Neural cell (in vitro differentiated cells): Measurements from ENCODE around the gene LLGL2. TPM values are rescaled to one million over a fixed set of nuclear protein-coding genes. Genes with fewer than 3 reads are reported as not detected.
"Not testable (repeated sequence)": the region's sequence is repeated elsewhere in the genome, so short reads cannot be mapped to it uniquely, and the experiment has no call there.

ENCODE experiments used
- H2AFZ ChIP-seq: fragments of 200-600, 300-800 bp; sonication (generic), shearing (Covaris generic); 2 replicates; pipeline ENCODE4 v1.6.0; 2014; ENCODE audit warnings: low read depth, mild to moderate bottlenecking, antibody characterized with exemption, low read length, moderate library complexity
- H3F3A ChIP-seq: fragments of 200-600 bp; shearing (Covaris generic); 2 replicates; pipeline ENCODE4 v1.6.1; 2016; ENCODE audit warnings: mild to moderate bottlenecking, moderate library complexity, mixed read lengths, antibody characterized with exemption, low read length; ENCODE audit not compliant: insufficient read depth, poor library complexity, severe bottlenecking
- H3K27ac ChIP-seq: fragments of 200-600, 300-800 bp; sonication (generic), shearing (Covaris generic); 2 replicates; pipeline ENCODE4 v1.5.1; 2014; ENCODE audit warnings: mild to moderate bottlenecking, low read length, moderate library complexity
- H3K27me3 ChIP-seq: fragments of 300-800, 200-600 bp; sonication (generic), shearing (Covaris generic); 2 replicates; pipeline ENCODE4 v1.6.0; 2014; ENCODE audit warnings: mild to moderate bottlenecking, low read depth, low read length, moderate library complexity; ENCODE audit not compliant: insufficient read depth
- H3K36me3 ChIP-seq: fragments of 300-800, 200-600 bp; sonication (generic), shearing (Covaris generic); 2 replicates; pipeline ENCODE4 v1.5.1; 2014; ENCODE audit warnings: mild to moderate bottlenecking, antibody characterized with exemption, low read length, moderate library complexity; ENCODE audit not compliant: insufficient read depth
- H3K4me2 ChIP-seq: fragments of 300-800, 200-600 bp; sonication (generic), shearing (Covaris generic); 2 replicates; pipeline ENCODE4 v1.6.0; 2014; ENCODE audit warnings: mild to moderate bottlenecking, low read length
- H3K4me3 ChIP-seq: fragments of 300-800, 200-600 bp; sonication (generic), shearing (Covaris generic); 2 replicates; pipeline ENCODE4 v1.5.1; 2014; ENCODE audit warnings: mild to moderate bottlenecking, low read length, moderate library complexity
- H3K79me2 ChIP-seq: fragments of 200-600 bp; shearing (Covaris generic); replicated peaks from 2 replicates; pipeline ENCODE4 v1.6.0; 2014; ENCODE audit warnings: mild to moderate bottlenecking, low read length, moderate library complexity; ENCODE audit not compliant: insufficient read depth
- H3K9ac ChIP-seq: fragments of 300-800, 200-600 bp; sonication (generic), shearing (Covaris generic); 2 replicates; pipeline ENCODE4 v1.6.1; 2016; ENCODE audit warnings: mild to moderate bottlenecking, low read length, mixed read lengths
- H3K9me2 ChIP-seq: fragments of 200-600 bp; shearing (Covaris generic); 2 replicates; pipeline ENCODE4 v1.6.1; 2016; ENCODE audit warnings: mild to moderate bottlenecking, low read length, mixed read lengths; ENCODE audit not compliant: insufficient read depth
- H3K9me3 ChIP-seq: fragments of 200-600, 300-800 bp; sonication (generic), shearing (Covaris generic); 2 replicates; pipeline ENCODE4 v1.6.1; 2016; ENCODE audit warnings: mild to moderate bottlenecking, mixed run types, low read length, moderate library complexity, mixed read lengths
- H4K20me1 ChIP-seq: fragments of 200-600 bp; shearing (Covaris generic); 2 replicates; pipeline ENCODE4 v1.6.1; 2016; ENCODE audit warnings: mild to moderate bottlenecking, mixed run types; ENCODE audit not compliant: insufficient read depth
- EP300 ChIP-seq: fragments of 450-650 bp; conservative IDR thresholded peaks from 2 replicates; pipeline ENCODE4 v1.6.1; 2014; ENCODE audit warnings: antibody characterized with exemption, mild to moderate bottlenecking, moderate library complexity; ENCODE audit not compliant: poor library complexity, severe bottlenecking
- EZH2 ChIP-seq: fragments of 200-600, 300-800 bp; shearing (Covaris generic), sonication (generic); IDR thresholded peaks from 2 replicates; pipeline ENCODE4 v1.6.1; 2014; ENCODE audit warnings: antibody characterized with exemption, low read length, borderline replicate concordance, mild to moderate bottlenecking; ENCODE audit not compliant: insufficient read depth, poor library complexity, severe bottlenecking
- MXI1 ChIP-seq: fragments of 450-650 bp; conservative IDR thresholded peaks from 2 replicates; pipeline ENCODE4 v1.6.1; 2014; ENCODE audit warnings: antibody characterized with exemption, mild to moderate bottlenecking; ENCODE audit not compliant: poor library complexity, severe bottlenecking
- POLR2AphosphoS5 ChIP-seq: IDR thresholded peaks from 2 replicates; pipeline ENCODE4 v1.6.1; 2012
- RAD21 ChIP-seq: fragments of 450-650 bp; conservative IDR thresholded peaks from 2 replicates; pipeline ENCODE4 v1.6.1; 2014; ENCODE audit warnings: antibody characterized with exemption, mild to moderate bottlenecking, moderate library complexity
- SMC3 ChIP-seq: fragments of 450-650 bp; conservative IDR thresholded peaks from 2 replicates; pipeline ENCODE4 v1.6.1; 2014; ENCODE audit warnings: antibody characterized with exemption, mild to moderate bottlenecking, moderate library complexity; ENCODE audit not compliant: poor library complexity
- TAF1 ChIP-seq: IDR thresholded peaks from 2 replicates; pipeline ENCODE4 v1.6.1; 2012; ENCODE audit warnings: low read depth
- polyA plus RNA-seq: library from polyadenylated mRNA; depleted of rRNA; stranded (reverse); fragments of >200 nt; gene quantifications from 2 replicates; pipeline ENCODE4 v1.2.3, GENCODE V29; 2014
- TF ChIP-seq, protein P1 (sequence below): IDR thresholded peaks from 2 replicates; pipeline ENCODE4 v1.6.1; 2012; ENCODE audit warnings: borderline replicate concordance
- TF ChIP-seq, protein P2 (sequence below): fragments of 450-650 bp; IDR thresholded peaks from 2 replicates; pipeline ENCODE4 v1.5.1; 2014; ENCODE audit warnings: antibody characterized with exemption, mild to moderate bottlenecking, moderate library complexity; ENCODE audit not compliant: poor library complexity, severe bottlenecking

LLGL2 gene
- polyA plus RNA-seq, 1 donor from 2014 or later, result 0.95 TPM

DNA sequence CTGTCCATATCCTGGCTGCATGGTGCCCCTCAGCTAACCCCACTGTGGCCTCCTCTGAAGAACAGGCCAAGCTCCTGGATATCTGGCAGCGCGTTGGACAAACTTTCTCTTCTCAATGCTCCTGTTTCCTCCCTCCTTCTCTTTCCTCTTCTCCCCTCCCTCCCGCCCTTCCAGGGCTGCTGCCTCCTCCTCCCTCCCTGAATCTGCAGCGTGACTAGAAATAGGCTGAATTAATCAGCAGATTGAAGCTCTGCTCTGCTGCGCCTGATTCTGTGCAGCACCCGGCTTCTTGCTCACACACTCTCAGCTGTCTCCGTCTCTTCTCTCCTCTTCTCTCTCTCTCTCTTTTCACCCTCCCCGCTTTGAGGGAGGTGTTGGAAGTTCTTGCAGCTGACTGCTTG lies 49.2 kb upstream of the LLGL2 start:
- Histone ChIP-seq H3K9me2 (no peaks in the 10 kb centered on the region), H2AFZ (no peak overlapping the region), H3K4me3 (peak overlapping the region; percentile 58), H3K4me2 (peak overlapping the region; percentile 51), H3F3A (no peaks in the 10 kb centered on the region), H3K27me3 (no peaks in the 10 kb centered on the region), H4K20me1 (no peaks in the 10 kb centered on the region), H3K27ac (peak overlapping the region; percentile 82), H3K79me2 (no peaks in the 10 kb centered on the region), H3K9ac (peak overlapping the region; percentile 56), H3K9me3 (no peaks in the 10 kb centered on the region), H3K36me3 (no peaks in the 10 kb centered on the region)
- no peak for TF ChIP-seq POLR2AphosphoS5
- TF ChIP-seq, protein P1, sequence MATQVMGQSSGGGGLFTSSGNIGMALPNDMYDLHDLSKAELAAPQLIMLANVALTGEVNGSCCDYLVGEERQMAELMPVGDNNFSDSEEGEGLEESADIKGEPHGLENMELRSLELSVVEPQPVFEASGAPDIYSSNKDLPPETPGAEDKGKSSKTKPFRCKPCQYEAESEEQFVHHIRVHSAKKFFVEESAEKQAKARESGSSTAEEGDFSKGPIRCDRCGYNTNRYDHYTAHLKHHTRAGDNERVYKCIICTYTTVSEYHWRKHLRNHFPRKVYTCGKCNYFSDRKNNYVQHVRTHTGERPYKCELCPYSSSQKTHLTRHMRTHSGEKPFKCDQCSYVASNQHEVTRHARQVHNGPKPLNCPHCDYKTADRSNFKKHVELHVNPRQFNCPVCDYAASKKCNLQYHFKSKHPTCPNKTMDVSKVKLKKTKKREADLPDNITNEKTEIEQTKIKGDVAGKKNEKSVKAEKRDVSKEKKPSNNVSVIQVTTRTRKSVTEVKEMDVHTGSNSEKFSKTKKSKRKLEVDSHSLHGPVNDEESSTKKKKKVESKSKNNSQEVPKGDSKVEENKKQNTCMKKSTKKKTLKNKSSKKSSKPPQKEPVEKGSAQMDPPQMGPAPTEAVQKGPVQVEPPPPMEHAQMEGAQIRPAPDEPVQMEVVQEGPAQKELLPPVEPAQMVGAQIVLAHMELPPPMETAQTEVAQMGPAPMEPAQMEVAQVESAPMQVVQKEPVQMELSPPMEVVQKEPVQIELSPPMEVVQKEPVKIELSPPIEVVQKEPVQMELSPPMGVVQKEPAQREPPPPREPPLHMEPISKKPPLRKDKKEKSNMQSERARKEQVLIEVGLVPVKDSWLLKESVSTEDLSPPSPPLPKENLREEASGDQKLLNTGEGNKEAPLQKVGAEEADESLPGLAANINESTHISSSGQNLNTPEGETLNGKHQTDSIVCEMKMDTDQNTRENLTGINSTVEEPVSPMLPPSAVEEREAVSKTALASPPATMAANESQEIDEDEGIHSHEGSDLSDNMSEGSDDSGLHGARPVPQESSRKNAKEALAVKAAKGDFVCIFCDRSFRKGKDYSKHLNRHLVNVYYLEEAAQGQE, result peak; percentile 16

DNA sequence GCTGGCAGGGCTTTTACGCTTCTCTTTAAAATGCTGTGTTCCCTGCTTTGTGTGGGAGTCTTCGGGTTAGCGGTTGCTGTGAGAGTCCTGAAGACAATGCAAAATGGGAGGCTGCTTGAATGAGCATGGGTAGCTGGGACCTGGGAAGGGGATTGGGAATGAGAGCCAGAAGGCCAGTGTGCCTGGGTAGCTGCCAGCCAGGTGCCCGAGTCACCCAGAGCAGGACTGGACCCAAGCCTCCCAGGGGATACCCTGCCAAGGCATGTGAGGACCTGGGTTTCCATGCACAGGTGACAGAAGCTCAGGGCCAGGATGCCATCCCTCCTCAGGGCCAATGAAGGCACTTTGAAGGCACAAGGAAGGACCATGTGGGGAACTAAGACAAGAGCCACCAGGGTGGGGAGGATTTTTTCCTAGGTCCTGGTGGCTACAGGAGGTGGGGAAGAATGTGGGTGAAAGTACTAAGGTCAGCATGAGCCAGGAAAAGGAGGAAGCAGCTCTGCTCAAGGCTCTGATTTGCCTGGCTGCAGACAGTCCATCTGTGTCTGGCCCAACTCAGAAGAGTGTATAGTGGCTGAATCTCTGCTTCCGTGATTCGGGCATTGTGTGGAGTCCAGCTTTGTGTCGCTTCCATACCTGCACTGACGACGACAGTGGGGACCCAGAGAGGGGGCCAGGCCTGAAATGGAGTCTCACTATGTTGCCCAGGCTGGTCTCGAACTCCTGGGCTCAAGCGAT lies 48.6 kb upstream of the LLGL2 start:
- Histone ChIP-seq H3K4me2 (peak overlapping the region; percentile 51), H3K27ac (peak overlapping the region; percentile 82), H3K79me2 (no peaks in the 10 kb centered on the region), H3K9me3 (no peaks in the 10 kb centered on the region), H3F3A (no peaks in the 10 kb centered on the region), H3K27me3 (no peaks in the 10 kb centered on the region), H3K4me3 (peak overlapping the region; percentile 58), H4K20me1 (no peaks in the 10 kb centered on the region), H3K9me2 (no peaks in the 10 kb centered on the region), H2AFZ (no peak overlapping the region), H3K36me3 (no peaks in the 10 kb centered on the region), H3K9ac (peak overlapping the region; percentile 56)
- TF ChIP-seq EZH2, result no peak
- TF ChIP-seq SMC3, result no peak
- TF ChIP-seq RAD21, result no peak
- TF ChIP-seq, protein P2, sequence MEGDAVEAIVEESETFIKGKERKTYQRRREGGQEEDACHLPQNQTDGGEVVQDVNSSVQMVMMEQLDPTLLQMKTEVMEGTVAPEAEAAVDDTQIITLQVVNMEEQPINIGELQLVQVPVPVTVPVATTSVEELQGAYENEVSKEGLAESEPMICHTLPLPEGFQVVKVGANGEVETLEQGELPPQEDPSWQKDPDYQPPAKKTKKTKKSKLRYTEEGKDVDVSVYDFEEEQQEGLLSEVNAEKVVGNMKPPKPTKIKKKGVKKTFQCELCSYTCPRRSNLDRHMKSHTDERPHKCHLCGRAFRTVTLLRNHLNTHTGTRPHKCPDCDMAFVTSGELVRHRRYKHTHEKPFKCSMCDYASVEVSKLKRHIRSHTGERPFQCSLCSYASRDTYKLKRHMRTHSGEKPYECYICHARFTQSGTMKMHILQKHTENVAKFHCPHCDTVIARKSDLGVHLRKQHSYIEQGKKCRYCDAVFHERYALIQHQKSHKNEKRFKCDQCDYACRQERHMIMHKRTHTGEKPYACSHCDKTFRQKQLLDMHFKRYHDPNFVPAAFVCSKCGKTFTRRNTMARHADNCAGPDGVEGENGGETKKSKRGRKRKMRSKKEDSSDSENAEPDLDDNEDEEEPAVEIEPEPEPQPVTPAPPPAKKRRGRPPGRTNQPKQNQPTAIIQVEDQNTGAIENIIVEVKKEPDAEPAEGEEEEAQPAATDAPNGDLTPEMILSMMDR, result no peak
- TF ChIP-seq EP300, result no peak
- TF ChIP-seq, protein P1, result no peak
- no peak for TF ChIP-seq TAF1
- TF ChIP-seq POLR2AphosphoS5, result no peak
- no peak for TF ChIP-seq MXI1

DNA sequence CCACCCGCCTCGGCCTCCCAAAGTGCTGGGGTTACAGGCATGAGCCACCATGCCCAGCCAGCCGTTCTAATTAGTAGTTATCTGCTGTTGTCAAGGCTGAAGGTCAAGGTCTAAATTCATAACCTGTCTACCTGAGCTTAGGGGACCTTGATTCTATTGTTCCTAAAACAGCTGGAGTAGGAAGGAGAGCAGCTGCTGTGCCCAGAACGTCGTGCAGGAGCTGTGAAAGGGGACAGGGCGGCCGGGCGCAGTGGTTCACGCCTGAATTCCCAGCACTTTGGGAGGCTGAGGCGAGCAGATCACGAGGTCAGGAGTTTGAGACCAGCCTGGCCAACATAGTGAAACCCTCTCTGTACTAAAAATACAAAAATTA lies 48.0 kb upstream of the LLGL2 start:
- not testable (repeated sequence) for H3K9ac ChIP-seq, H3K36me3 ChIP-seq, H3F3A ChIP-seq, H3K27me3 ChIP-seq, H4K20me1 ChIP-seq, H3K79me2 ChIP-seq, H3K4me2 ChIP-seq, H3K9me3 ChIP-seq, H3K9me2 ChIP-seq, H2AFZ ChIP-seq, H3K4me3 ChIP-seq, H3K27ac ChIP-seq
